ENCODE results near the gene KLK13.

KLK13 gene

DNA sequence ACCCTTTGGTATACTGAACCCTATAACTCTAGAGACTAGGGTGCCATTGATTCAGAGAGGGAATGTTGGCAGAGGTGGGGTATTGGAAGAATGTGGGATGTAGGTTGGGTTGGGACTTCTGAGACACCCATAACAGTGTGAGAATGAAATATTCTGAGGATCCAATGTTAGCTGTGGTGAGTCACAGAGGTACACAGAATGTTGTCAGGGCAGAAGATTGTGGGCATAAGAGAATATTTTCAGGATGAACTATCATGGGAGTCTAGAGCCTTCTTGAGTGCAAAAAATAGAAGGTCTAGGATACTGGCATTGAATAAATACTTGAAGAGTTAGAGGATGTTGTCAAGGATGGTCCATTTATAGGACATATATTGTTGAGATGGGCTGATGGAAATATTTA lies 9.0 kb downstream of the KLK13 start:
- no peak for TF ChIP-seq YY1 (IDR thresholded peaks at IDR 0.05; ENCODE audit: low read depth)
- no peak for TF ChIP-seq TCF12 (IDR thresholded peaks at IDR 0.05; ENCODE audit: low read depth)
- no peak for TF ChIP-seq ZBTB7A (IDR thresholded peaks at IDR 0.05; ENCODE audit: low read depth)
- no peak for TF ChIP-seq EGR1 (IDR thresholded peaks at IDR 0.05)
- TF ChIP-seq FOXM1 (IDR thresholded peaks at IDR 0.05; ENCODE audit: borderline replicate concordance, low read depth): no peak
- no peak for TF ChIP-seq CEBPB (IDR thresholded peaks at IDR 0.05)
- no peak for TF ChIP-seq CREB1 (IDR thresholded peaks at IDR 0.05; ENCODE audit: low read depth)
- TF ChIP-seq, protein P1, sequence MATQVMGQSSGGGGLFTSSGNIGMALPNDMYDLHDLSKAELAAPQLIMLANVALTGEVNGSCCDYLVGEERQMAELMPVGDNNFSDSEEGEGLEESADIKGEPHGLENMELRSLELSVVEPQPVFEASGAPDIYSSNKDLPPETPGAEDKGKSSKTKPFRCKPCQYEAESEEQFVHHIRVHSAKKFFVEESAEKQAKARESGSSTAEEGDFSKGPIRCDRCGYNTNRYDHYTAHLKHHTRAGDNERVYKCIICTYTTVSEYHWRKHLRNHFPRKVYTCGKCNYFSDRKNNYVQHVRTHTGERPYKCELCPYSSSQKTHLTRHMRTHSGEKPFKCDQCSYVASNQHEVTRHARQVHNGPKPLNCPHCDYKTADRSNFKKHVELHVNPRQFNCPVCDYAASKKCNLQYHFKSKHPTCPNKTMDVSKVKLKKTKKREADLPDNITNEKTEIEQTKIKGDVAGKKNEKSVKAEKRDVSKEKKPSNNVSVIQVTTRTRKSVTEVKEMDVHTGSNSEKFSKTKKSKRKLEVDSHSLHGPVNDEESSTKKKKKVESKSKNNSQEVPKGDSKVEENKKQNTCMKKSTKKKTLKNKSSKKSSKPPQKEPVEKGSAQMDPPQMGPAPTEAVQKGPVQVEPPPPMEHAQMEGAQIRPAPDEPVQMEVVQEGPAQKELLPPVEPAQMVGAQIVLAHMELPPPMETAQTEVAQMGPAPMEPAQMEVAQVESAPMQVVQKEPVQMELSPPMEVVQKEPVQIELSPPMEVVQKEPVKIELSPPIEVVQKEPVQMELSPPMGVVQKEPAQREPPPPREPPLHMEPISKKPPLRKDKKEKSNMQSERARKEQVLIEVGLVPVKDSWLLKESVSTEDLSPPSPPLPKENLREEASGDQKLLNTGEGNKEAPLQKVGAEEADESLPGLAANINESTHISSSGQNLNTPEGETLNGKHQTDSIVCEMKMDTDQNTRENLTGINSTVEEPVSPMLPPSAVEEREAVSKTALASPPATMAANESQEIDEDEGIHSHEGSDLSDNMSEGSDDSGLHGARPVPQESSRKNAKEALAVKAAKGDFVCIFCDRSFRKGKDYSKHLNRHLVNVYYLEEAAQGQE (IDR thresholded peaks at IDR 0.05; ENCODE audit: low read depth): no peak
- TF ChIP-seq TEAD4 (IDR thresholded peaks at IDR 0.05): no peak
- no peak for TF ChIP-seq NFIC (IDR thresholded peaks at IDR 0.05)
- no peak for TF ChIP-seq RAD21 (IDR thresholded peaks at IDR 0.05; ENCODE audit: low read depth)
- TF ChIP-seq TAF1 (IDR thresholded peaks at IDR 0.05; ENCODE audit: low read depth): no peak
- no peak for TF ChIP-seq EP300 (IDR thresholded peaks at IDR 0.05; ENCODE audit: borderline replicate concordance)
- TF ChIP-seq, protein P2, sequence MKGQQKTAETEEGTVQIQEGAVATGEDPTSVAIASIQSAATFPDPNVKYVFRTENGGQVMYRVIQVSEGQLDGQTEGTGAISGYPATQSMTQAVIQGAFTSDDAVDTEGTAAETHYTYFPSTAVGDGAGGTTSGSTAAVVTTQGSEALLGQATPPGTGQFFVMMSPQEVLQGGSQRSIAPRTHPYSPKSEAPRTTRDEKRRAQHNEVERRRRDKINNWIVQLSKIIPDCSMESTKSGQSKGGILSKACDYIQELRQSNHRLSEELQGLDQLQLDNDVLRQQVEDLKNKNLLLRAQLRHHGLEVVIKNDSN (IDR thresholded peaks at IDR 0.05): no peak
- TF ChIP-seq, protein P3, sequence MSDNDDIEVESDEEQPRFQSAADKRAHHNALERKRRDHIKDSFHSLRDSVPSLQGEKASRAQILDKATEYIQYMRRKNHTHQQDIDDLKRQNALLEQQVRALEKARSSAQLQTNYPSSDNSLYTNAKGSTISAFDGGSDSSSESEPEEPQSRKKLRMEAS (IDR thresholded peaks at IDR 0.05): no peak

DNA sequence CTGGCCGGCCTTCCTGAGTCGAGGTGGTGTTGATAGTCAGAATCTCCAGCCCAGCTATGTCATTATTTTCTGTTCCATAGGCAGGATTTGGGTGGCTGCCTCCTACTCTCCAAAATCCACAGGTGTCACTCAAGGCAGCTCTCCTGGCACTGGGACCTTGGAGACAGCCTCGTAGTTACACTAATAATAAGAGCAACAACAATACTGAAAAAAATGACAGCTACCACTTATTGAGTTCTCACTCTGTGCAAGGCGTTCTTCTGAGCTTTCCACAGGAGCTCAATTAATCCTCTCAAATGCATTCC lies 17.9 kb downstream of the KLK13 start:
- no peak for TF ChIP-seq CREB1 (IDR thresholded peaks at IDR 0.05; ENCODE audit: low read depth)
- TF ChIP-seq NFIC (IDR thresholded peaks at IDR 0.05): no peak
- TF ChIP-seq, protein P1 (IDR thresholded peaks at IDR 0.05; ENCODE audit: low read depth): no peak
- TF ChIP-seq, protein P2 (IDR thresholded peaks at IDR 0.05): no peak
- no peak for TF ChIP-seq EGR1 (IDR thresholded peaks at IDR 0.05)
- no peak for TF ChIP-seq EP300 (IDR thresholded peaks at IDR 0.05; ENCODE audit: borderline replicate concordance)
- TF ChIP-seq FOXM1 (IDR thresholded peaks at IDR 0.05; ENCODE audit: borderline replicate concordance, low read depth): no peak
- no peak for TF ChIP-seq CEBPB (IDR thresholded peaks at IDR 0.05)
- TF ChIP-seq, protein P3 (IDR thresholded peaks at IDR 0.05): no peak
- no peak for TF ChIP-seq ZBTB7A (IDR thresholded peaks at IDR 0.05; ENCODE audit: low read depth)
- TF ChIP-seq YY1 (IDR thresholded peaks at IDR 0.05; ENCODE audit: low read depth): no peak

DNA sequence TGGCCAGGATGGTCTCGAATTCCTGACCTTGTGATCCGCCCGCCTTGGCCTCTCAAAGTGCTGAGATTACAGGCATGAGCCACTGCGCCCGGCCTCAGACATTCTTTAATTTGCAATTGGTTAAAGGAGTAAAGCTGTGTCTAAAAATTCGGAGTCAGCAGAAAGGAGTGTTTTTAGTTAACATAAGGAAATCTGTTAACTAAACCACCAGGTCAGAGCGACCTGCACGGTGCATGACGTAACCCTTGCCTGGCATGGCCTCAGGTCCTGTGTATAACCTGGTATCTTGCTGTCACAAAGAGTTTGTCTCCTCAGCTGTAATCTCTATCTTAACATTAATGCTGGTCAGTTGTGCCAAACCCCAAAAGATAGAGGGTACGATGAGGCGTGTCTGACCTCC lies 20.6 kb downstream of the KLK13 start:
- TF ChIP-seq, protein P2 (IDR thresholded peaks at IDR 0.05): no peak
- TF ChIP-seq NFIC (IDR thresholded peaks at IDR 0.05): no peak
- no peak for TF ChIP-seq EP300 (IDR thresholded peaks at IDR 0.05; ENCODE audit: borderline replicate concordance)
- TF ChIP-seq FOXM1 (IDR thresholded peaks at IDR 0.05; ENCODE audit: borderline replicate concordance, low read depth): no peak
- no peak for TF ChIP-seq CEBPB (IDR thresholded peaks at IDR 0.05)
- TF ChIP-seq, protein P1 (IDR thresholded peaks at IDR 0.05; ENCODE audit: low read depth): no peak
- no peak for TF ChIP-seq ZBTB7A (IDR thresholded peaks at IDR 0.05; ENCODE audit: low read depth)
- no peak for TF ChIP-seq TCF12 (IDR thresholded peaks at IDR 0.05; ENCODE audit: low read depth)
- TF ChIP-seq CREB1 (IDR thresholded peaks at IDR 0.05; ENCODE audit: low read depth): no peak
- TF ChIP-seq, protein P3 (IDR thresholded peaks at IDR 0.05): no peak
- TF ChIP-seq TEAD4 (IDR thresholded peaks at IDR 0.05): no peak
- TF ChIP-seq RAD21 (IDR thresholded peaks at IDR 0.05; ENCODE audit: low read depth): no peak

DNA sequence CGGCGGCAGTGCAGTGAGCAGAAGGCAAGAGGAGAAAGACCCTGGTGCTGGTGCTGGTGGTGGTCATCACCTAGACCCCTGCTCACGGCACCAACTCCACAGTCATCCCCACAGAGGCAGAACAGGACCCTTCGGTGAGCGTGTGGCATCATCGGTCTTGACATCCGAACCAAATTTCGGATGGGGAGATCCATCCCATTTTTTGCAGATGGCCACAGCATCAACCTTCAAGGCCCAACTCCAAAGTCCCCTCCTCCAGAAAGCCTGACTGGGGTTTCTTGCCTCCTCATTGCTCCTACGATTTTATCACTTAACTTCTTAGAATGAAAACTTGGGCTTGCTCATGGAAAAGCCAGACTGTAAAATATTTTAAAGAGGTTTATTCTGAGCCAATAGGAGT lies 21.4 kb downstream of the KLK13 start:
- TF ChIP-seq CREB1 (IDR thresholded peaks at IDR 0.05; ENCODE audit: low read depth) (no peak), EGR1 (IDR thresholded peaks at IDR 0.05) (no peak), YY1 (IDR thresholded peaks at IDR 0.05; ENCODE audit: low read depth) (no peak), CEBPB (IDR thresholded peaks at IDR 0.05) (no peak), TCF12 (IDR thresholded peaks at IDR 0.05; ENCODE audit: low read depth) (no peak), NFIC (IDR thresholded peaks at IDR 0.05) (no peak), RAD21 (IDR thresholded peaks at IDR 0.05; ENCODE audit: low read depth) (no peak), ZBTB7A (IDR thresholded peaks at IDR 0.05; ENCODE audit: low read depth) (no peak), EP300 (IDR thresholded peaks at IDR 0.05; ENCODE audit: borderline replicate concordance) (no peak), TAF1 (IDR thresholded peaks at IDR 0.05; ENCODE audit: low read depth) (no peak), TEAD4 (IDR thresholded peaks at IDR 0.05) (no peak), FOXM1 (IDR thresholded peaks at IDR 0.05; ENCODE audit: borderline replicate concordance, low read depth) (no peak)
- TF ChIP-seq, protein P2 (IDR thresholded peaks at IDR 0.05): no peak
- TF ChIP-seq, protein P3 (IDR thresholded peaks at IDR 0.05): no peak
- TF ChIP-seq, protein P1 (IDR thresholded peaks at IDR 0.05; ENCODE audit: low read depth): no peak
